K562 (cell line): ENCODE results near the gene CDCA7. TPM values are rescaled to one million over a fixed set of nuclear protein-coding genes. Genes with fewer than 3 reads are reported as not detected.
A peak's percentile ranks its signal among the peaks of the same experiment; 100 is the strongest.

ENCODE experiments used
- CSDE1 ChIP-seq, 2 experiments: fragments of 450-650 bp; IDR thresholded peaks; 2 replicates each; pipeline ENCODE4 v1.6.1; 2016; ENCODE audit warnings: mild to moderate bottlenecking in 1 of 2
- EZH2 ChIP-seq: IDR thresholded peaks from 2 replicates; pipeline ENCODE4 v1.6.1; 2012; ENCODE audit warnings: low read depth, mild to moderate bottlenecking, inconsistent platforms, low read length, borderline replicate concordance
- FOSL1 ChIP-seq: fragments of 200-800 bp; sonication (Bioruptor generic); conservative IDR thresholded peaks from 2 replicates; pipeline ENCODE4 v1.6.1; 2016; ENCODE audit warnings: missing genetic modification characterization, missing compliant biosample characterization
- HES1 ChIP-seq: fragments of 450-650 bp; IDR thresholded peaks from 2 replicates; pipeline ENCODE4 v1.6.1; 2016; ENCODE audit warnings: low read depth, mild to moderate bottlenecking, moderate library complexity
- HNRNPK ChIP-seq: fragments of 200-400 bp; formaldehyde crosslinking; IDR thresholded peaks from one replicate; pipeline ENCODE4 v1.6.1; 2018; ENCODE audit warnings: mild to moderate bottlenecking, low read depth, low read length; ENCODE audit not compliant: poor library complexity, severe bottlenecking
- NFRKB ChIP-seq: fragments of 450-650 bp; IDR thresholded peaks from 2 replicates; pipeline ENCODE4 v1.6.1; 2016; ENCODE audit warnings: low read depth
- NFYB ChIP-seq: IDR thresholded peaks from 2 replicates; pipeline ENCODE4 v1.6.1; 2011; ENCODE audit warnings: mild to moderate bottlenecking, moderate library complexity; ENCODE audit not compliant: insufficient read length; ENCODE audit errors: extremely low read depth
- OTX1 ChIP-seq: fragments of 450-650 bp; formaldehyde crosslinking; IDR thresholded peaks from 2 replicates; pipeline ENCODE4 v1.4.0; 2022; ENCODE audit warnings: mild to moderate bottlenecking
- PKNOX1 ChIP-seq: fragments of 450-650 bp; IDR thresholded peaks from 2 replicates; pipeline ENCODE4 v1.6.1; 2016
- PPARD ChIP-seq: fragments of 250-450 bp; sonication (Bioruptor Pico); IDR thresholded peaks from 2 replicates; pipeline ENCODE4 v1.8.0; 2022; ENCODE audit warnings: inconsistent platforms, mild to moderate bottlenecking, moderate library complexity
- PREB ChIP-seq: sonication (generic); formaldehyde crosslinking; IDR thresholded peaks from 2 replicates; pipeline ENCODE4 v1.8.1; 2023; ENCODE audit warnings: mild to moderate bottlenecking, missing genetic modification reagents
- RBM39 ChIP-seq: fragments of 200-400 bp; formaldehyde crosslinking; optimal IDR thresholded peaks from 2 replicates; pipeline ENCODE3; 2018; ENCODE audit warnings: low read depth, low read length
- RERE ChIP-seq: sonication (generic); formaldehyde crosslinking; IDR thresholded peaks from 2 replicates; pipeline ENCODE4 v1.8.0; 2023; ENCODE audit warnings: missing genetic modification reagents, mild to moderate bottlenecking, borderline replicate concordance
- SMARCA4 ChIP-seq: fragments of 450-650 bp; IDR thresholded peaks from 2 replicates; pipeline ENCODE4 v1.6.1; 2016
- SREBF2 ChIP-seq: sonication (generic); formaldehyde crosslinking; IDR thresholded peaks from 2 replicates; pipeline ENCODE4 v1.4.0; 2020; ENCODE audit warnings: mild to moderate bottlenecking, missing genetic modification reagents
- TCF7L2 ChIP-seq: fragments of 150-350 bp; IDR thresholded peaks from 2 replicates; pipeline ENCODE4 v1.6.1; 2016; ENCODE audit warnings: low read depth, mild to moderate bottlenecking, low read length, moderate library complexity
- TRIM24 ChIP-seq, 2 experiments: fragments of 450-650 bp; IDR thresholded peaks; 2 replicates each; pipeline ENCODE4 v1.6.1; 2016
- TSC22D4 ChIP-seq: fragments of 450-650 bp; IDR thresholded peaks from 2 replicates; pipeline ENCODE4 v1.6.1; 2016; ENCODE audit warnings: missing genetic modification characterization, missing biosample characterization, control low read depth
- ZFP36 ChIP-seq: fragments of 150-350 bp; IDR thresholded peaks from 2 replicates; pipeline ENCODE4 v1.6.1; 2018; ENCODE audit warnings: low read length, low read depth; ENCODE audit not compliant: partially characterized antibody
- ZNF134 ChIP-seq: fragments of 250-450 bp; sonication (Bioruptor Pico); conservative IDR thresholded peaks from 2 replicates; pipeline ENCODE4 v1.4.0; 2020
- ZNF23 ChIP-seq: fragments of 250-450 bp; sonication (Bioruptor Pico); IDR thresholded peaks from 2 replicates; pipeline ENCODE4 v1.4.0; 2020; ENCODE audit warnings: mild to moderate bottlenecking
- ZNF41 ChIP-seq: fragments of 250-450 bp; sonication (Bioruptor Pico); conservative IDR thresholded peaks from 2 replicates; pipeline ENCODE4 v1.4.0; 2020; ENCODE audit warnings: mild to moderate bottlenecking
- ZNF644 ChIP-seq: fragments of 200-800 bp; sonication (Bioruptor generic); IDR thresholded peaks from 2 replicates; pipeline ENCODE4 v1.6.1; 2016; ENCODE audit warnings: low read depth, missing genetic modification characterization, missing compliant biosample characterization
- polyA plus RNA-seq, 8 experiments: library from polyadenylated mRNA; depleted of rRNA in 4 of 8; stranded (reverse) in 5 of 8; unstranded in 3 of 8; fragments of >200 nt; fragmentation: Nextera tagmentation in 2 of 8; fragmentation: Illumina TruSeq in 1 of 8; extraction: Ambion mirVana in 2 of 8; extraction: Trizol in 1 of 8; gene quantifications; 2 replicates each; pipeline versions ENCODE4 v1.2.1 to v1.2.3, GENCODE V29; 2011 to 2014; ENCODE audit warnings: inconsistent platforms in 1 of 8, missing spikeins in 1 of 8
- total RNA-seq, 7 experiments: library from RNA; depleted of rRNA in 6 of 7; stranded (reverse); fragments of >200 nt in 6 of 7; fragmentation: Illumina TruSeq in 2 of 7; extraction: Trizol in 2 of 7; gene quantifications; 2 replicates each; pipeline versions ENCODE4 v1.2.1 to v1.2.3, GENCODE V29; 2011 to 2021; ENCODE audit warnings: low replicate concordance in 1 of 7

Gene CDCA7
- total and polyA plus RNA-seq, 9 of the 15 experiments (the other 6 are each of a cell fraction or from before 2014, with no cell fraction given): 28.5 to 122 (median 51.0) TPM

GRCh38 chr2:173354582-173355131 is at the start of gene CDCA7 (continued):
- TF ChIP-seq SREBF2 (CRISPR knock-in tag) (no peak), RERE (0 out of 2 replicates have a peak, but pooled peaks have one; percentile 51), NFRKB (peak; percentile 97), OTX1 (CRISPR knock-in tag) (0 out of 2 replicates have a peak, but pooled peaks have one; percentile 23), PREB (no peak), ZFP36 (no peak), HES1 (0 out of 2 replicates have a peak, but pooled peaks have one; percentile 46), TSC22D4 (no peak), HNRNPK (peak; percentile 37), EZH2 (no peak), SMARCA4 (no peak), NFYB (no peak), PKNOX1 (peak; percentile 45), TRIM24 (IDR thresholded peaks at IDR 0.05) (peak; percentile 86 to 87), RBM39 (no peak), ZNF644 (no peak), ZNF134 (no peak), CSDE1 (IDR thresholded peaks at IDR 0.05) (peak in 1 of 2 experiments; percentile 43; a peak in 1 of 4 replicates), FOSL1 (tag) (no peak), TCF7L2 (no peak), ZNF41 (CRISPR knock-in tag) (no peak), ZNF23 (CRISPR knock-in tag) (no peak), PPARD (CRISPR knock-in tag) (no peak)
